HUES64 (cell line): ENCODE data around the gene VTA1. TPM values are rescaled to one million over a fixed set of nuclear protein-coding genes. Genes with fewer than 3 reads are reported as not detected.
A peak's percentile ranks its signal among the peaks of the same experiment; 100 is the strongest.
"Not testable (repeated sequence)": the region's sequence is repeated elsewhere in the genome, so short reads cannot be mapped to it uniquely, and the experiment has no call there.

Experiments
- H3K27ac ChIP-seq: 2 replicates; pipeline ENCODE4 v1.7.0; 2013; ENCODE audit warnings: low read depth, low read length, inconsistent platforms
- H3K27me3 ChIP-seq: 2 replicates; pipeline ENCODE4 v1.6.1; 2013; ENCODE audit warnings: mild to moderate bottlenecking, low read length; ENCODE audit not compliant: insufficient read depth
- H3K36me3 ChIP-seq: 2 replicates; pipeline ENCODE4 v1.6.1; 2013; ENCODE audit warnings: mild to moderate bottlenecking, low read length; ENCODE audit not compliant: insufficient read depth
- H3K4me1 ChIP-seq: 2 replicates; pipeline ENCODE4 v1.6.1; 2013; ENCODE audit warnings: mild to moderate bottlenecking, low read length, moderate library complexity; ENCODE audit not compliant: insufficient read depth
- H3K4me3 ChIP-seq: 2 replicates; pipeline ENCODE4 v1.5.1; 2013; ENCODE audit warnings: mild to moderate bottlenecking, low read length, moderate library complexity
- H3K9ac ChIP-seq: 2 replicates; pipeline ENCODE4 v1.6.1; 2013; ENCODE audit warnings: mild to moderate bottlenecking, low read depth, low read length
- H3K9me3 ChIP-seq: 2 replicates; pipeline ENCODE4 v1.6.1; 2013; ENCODE audit warnings: low read depth, low read length; ENCODE audit not compliant: insufficient read depth
- WGBS: fragments of 150-250, 120-280 bp; methylation state at CpG from one replicate; pipeline ENCODE4 v1.1.7; 2013; ENCODE audit warnings: missing lambda C conversion rate; 5-methylcytosine and 5-hydroxymethylcytosine counted together
- polyA plus RNA-seq, 2 experiments: library from polyadenylated mRNA; stranded (reverse); fragments of 50-300 nt; gene quantifications; one replicate each; pipeline ENCODE4 v1.2.3, GENCODE V29; 2013

Gene VTA1
- polyA plus RNA-seq (2013, experiment 1 of 2) = 66.6 TPM
- 61.2 TPM for polyA plus RNA-seq (2013, experiment 2 of 2)

GRCh38 chr6:142146828-142147662 lies at the start of gene VTA1, which contains the start of gene NMBR:
TSS of gene VTA1 (plus strand) at chr6:142147263. CDS start at chr6:142147288, 25 bp downstream.
TSS of gene NMBR (minus strand) at chr6:142147122. CDS start at chr6:142088658, 58,464 bp downstream.
- H3K4me3 ChIP-seq = peak within 1 kb of the TSS; percentile 82
- no peaks in the 10 kb centered on the region for H3K27me3 ChIP-seq
- no peaks in the 10 kb centered on the region for H3K9me3 ChIP-seq
- H3K36me3 ChIP-seq = peaks cover 4% of the 10 kb centered on the region; the same call in 1 of the 2 replicates
- H3K4me1 ChIP-seq = peaks cover 16% of the 10 kb centered on the region
- under 1% methylated on average over 38 of the region's 38 CpGs for WGBS
- peak within 1 kb of the TSS; percentile 58 for H3K9ac ChIP-seq
- peak within 1 kb of the TSS; percentile 42 for H3K27ac ChIP-seq

- H3K9ac ChIP-seq, H3K27me3 ChIP-seq, H3K36me3 ChIP-seq, H3K4me3 ChIP-seq, H3K27ac ChIP-seq, H3K9me3 ChIP-seq, H3K4me1 ChIP-seq: not testable (repeated sequence)
- WGBS = 97% methylated on average over 5 of the region's 5 CpGs
Observed at GRCh38 chr6:142104820-142105219, 42.2 kb upstream of the VTA1 start.

- H3K27me3 ChIP-seq, H3K9ac ChIP-seq, H3K27ac ChIP-seq, H3K4me3 ChIP-seq, H3K4me1 ChIP-seq, H3K36me3 ChIP-seq, H3K9me3 ChIP-seq: not testable (repeated sequence)
- WGBS = 95% methylated on average over 8 of the region's 9 CpGs
Observed at GRCh38 chr6:142110820-142111219, 36.2 kb upstream of the VTA1 start.

- no peak overlapping the region for H3K4me3 ChIP-seq
- no peaks in the 10 kb centered on the region for H3K36me3 ChIP-seq
- no peak overlapping the region for H3K27ac ChIP-seq
- no peaks in the 10 kb centered on the region for H3K9me3 ChIP-seq
- H3K4me1 ChIP-seq = no peaks in the 10 kb centered on the region
- 2% methylated on average over 4 of the region's 4 CpGs for WGBS
- H3K9ac ChIP-seq = no peak overlapping the region
- H3K27me3 ChIP-seq = no peaks in the 10 kb centered on the region
Observed at GRCh38 chr6:142112451-142113061, 34.5 kb upstream of the VTA1 start.

- Histone ChIP-seq H3K4me3 (no peak overlapping the region), H3K9me3 (no peaks in the 10 kb centered on the region), H3K27me3 (no peaks in the 10 kb centered on the region), H3K27ac (no peak overlapping the region), H3K9ac (no peak overlapping the region), H3K4me1 (no peaks in the 10 kb centered on the region), H3K36me3 (no peaks in the 10 kb centered on the region)
- 71% methylated on average over 1 of the region's 2 CpGs for WGBS
Observed at GRCh38 chr6:142117366-142117765, 29.7 kb upstream of the VTA1 start.

- Histone ChIP-seq H3K27me3 (no peaks in the 10 kb centered on the region), H3K27ac (no peak overlapping the region), H3K9ac (no peak overlapping the region), H3K4me1 (no peaks in the 10 kb centered on the region), H3K9me3 (no peaks in the 10 kb centered on the region), H3K36me3 (no peaks in the 10 kb centered on the region), H3K4me3 (no peak overlapping the region)
- WGBS = 89% methylated on average over 3 of the region's 3 CpGs
Observed at GRCh38 chr6:142118328-142118727, 28.7 kb upstream of the VTA1 start.

- Histone ChIP-seq H3K9me3 (no peaks in the 10 kb centered on the region), H3K4me1 (no peaks in the 10 kb centered on the region), H3K36me3 (no peaks in the 10 kb centered on the region), H3K4me3 (no peak overlapping the region), H3K27ac (no peak overlapping the region), H3K9ac (no peak overlapping the region), H3K27me3 (no peaks in the 10 kb centered on the region)
- 95% methylated on average over 2 of the region's 2 CpGs for WGBS
Observed at GRCh38 chr6:142118925-142119324, 28.1 kb upstream of the VTA1 start.

- no peak overlapping the region for H3K4me3 ChIP-seq
- H3K27ac ChIP-seq = no peak overlapping the region
- H3K9me3 ChIP-seq = no peaks in the 10 kb centered on the region
- no peak overlapping the region for H3K9ac ChIP-seq
- H3K27me3 ChIP-seq = no peaks in the 10 kb centered on the region
- 95% methylated on average over 3 of the region's 3 CpGs for WGBS
- no peaks in the 10 kb centered on the region for H3K36me3 ChIP-seq
- no peaks in the 10 kb centered on the region for H3K4me1 ChIP-seq
Observed at GRCh38 chr6:142121342-142121741, 25.7 kb upstream of the VTA1 start.

GRCh38 chr6:142130814-142131213 lies 16.2 kb upstream of the VTA1 start:
- Histone ChIP-seq H3K9me3 (no peaks in the 10 kb centered on the region), H3K27me3 (no peaks in the 10 kb centered on the region), H3K4me3 (no peak overlapping the region), H3K36me3 (no peaks in the 10 kb centered on the region), H3K27ac (no peak overlapping the region), H3K4me1 (no peaks in the 10 kb centered on the region), H3K9ac (no peak overlapping the region)
- 83% methylated on average over 1 of the region's 1 CpG for WGBS

GRCh38 chr6:142132625-142133024 lies 14.4 kb upstream of the VTA1 start, which contains the start of gene GJE1:
TSS of gene GJE1 (plus strand) at chr6:142132925. CDS start at chr6:142133159, 234 bp downstream.
- Histone ChIP-seq H3K9ac (no peak within 1 kb of the TSS), H3K4me3 (no peak within 1 kb of the TSS), H3K27ac (no peak within 1 kb of the TSS), H3K9me3 (no peaks in the 10 kb centered on the region), H3K27me3 (no peaks in the 10 kb centered on the region), H3K36me3 (no peaks in the 10 kb centered on the region), H3K4me1 (no peaks in the 10 kb centered on the region)
- WGBS = 70% methylated on average over 1 of the region's 1 CpG

- Histone ChIP-seq H3K9me3 (no peaks in the 10 kb centered on the region), H3K27me3 (no peaks in the 10 kb centered on the region), H3K27ac (no peak overlapping the region), H3K4me1 (no peaks in the 10 kb centered on the region), H3K4me3 (no peak overlapping the region), H3K9ac (no peak overlapping the region), H3K36me3 (no peaks in the 10 kb centered on the region)
- WGBS = 89% methylated on average over 2 of the region's 2 CpGs
Observed at GRCh38 chr6:142138876-142139275, 8.2 kb upstream of the VTA1 start.
